GM19467 (cell line): Measurements from ENCODE around the gene CATSPER4.

Experiments used
- ATAC-seq: cut with Tn5 transposase; IDR thresholded peaks from one replicate; pipeline ENCODE4 v1.9.1; 2021; ENCODE audit warnings: mild to moderate bottlenecking, moderate library complexity; ENCODE audit not compliant: unreplicated experiment

The CATSPER4 gene

DNA sequence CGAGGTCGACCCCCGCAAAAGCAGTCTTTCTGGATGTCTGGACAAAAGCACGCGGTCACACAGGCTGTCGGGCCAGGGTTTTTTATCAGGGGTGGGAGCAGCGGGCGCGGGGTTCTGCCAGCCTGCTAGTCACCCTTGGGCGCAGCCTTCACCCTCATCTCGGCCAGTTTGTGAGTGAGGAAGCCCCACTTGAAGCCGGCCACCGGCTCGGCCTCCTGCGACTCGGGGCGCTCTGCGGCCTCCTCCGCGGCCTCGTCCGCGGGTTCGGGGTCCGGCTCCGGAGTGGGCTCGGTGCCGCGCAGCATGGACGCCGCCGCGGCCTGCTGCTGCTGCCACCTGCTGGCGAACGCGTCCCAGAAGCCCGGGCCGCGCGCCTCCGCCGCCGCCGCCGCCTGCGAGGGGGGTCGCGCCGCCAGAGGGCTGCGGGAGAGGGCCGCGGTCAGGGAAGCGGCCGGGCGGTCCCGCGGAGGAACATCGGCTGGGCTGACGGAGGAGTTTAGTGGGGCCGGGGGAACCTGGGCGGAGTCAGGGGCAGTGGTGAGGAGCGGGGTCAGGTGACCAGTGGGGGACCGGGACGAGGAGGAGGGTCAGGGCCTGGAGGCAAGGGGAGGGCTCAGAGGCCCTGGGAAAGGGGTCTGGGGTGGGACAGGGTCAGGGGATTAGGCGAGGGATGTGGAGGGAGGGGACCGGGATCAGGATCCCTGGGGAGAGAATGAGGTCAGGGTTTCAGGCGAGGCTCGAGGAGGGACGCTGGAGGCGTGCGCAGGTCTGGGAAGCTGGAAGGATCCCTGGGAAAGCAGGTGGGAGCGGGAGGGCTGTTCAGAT lies 26.2 kb upstream of the CATSPER4 start:
- no peak for ATAC-seq

DNA sequence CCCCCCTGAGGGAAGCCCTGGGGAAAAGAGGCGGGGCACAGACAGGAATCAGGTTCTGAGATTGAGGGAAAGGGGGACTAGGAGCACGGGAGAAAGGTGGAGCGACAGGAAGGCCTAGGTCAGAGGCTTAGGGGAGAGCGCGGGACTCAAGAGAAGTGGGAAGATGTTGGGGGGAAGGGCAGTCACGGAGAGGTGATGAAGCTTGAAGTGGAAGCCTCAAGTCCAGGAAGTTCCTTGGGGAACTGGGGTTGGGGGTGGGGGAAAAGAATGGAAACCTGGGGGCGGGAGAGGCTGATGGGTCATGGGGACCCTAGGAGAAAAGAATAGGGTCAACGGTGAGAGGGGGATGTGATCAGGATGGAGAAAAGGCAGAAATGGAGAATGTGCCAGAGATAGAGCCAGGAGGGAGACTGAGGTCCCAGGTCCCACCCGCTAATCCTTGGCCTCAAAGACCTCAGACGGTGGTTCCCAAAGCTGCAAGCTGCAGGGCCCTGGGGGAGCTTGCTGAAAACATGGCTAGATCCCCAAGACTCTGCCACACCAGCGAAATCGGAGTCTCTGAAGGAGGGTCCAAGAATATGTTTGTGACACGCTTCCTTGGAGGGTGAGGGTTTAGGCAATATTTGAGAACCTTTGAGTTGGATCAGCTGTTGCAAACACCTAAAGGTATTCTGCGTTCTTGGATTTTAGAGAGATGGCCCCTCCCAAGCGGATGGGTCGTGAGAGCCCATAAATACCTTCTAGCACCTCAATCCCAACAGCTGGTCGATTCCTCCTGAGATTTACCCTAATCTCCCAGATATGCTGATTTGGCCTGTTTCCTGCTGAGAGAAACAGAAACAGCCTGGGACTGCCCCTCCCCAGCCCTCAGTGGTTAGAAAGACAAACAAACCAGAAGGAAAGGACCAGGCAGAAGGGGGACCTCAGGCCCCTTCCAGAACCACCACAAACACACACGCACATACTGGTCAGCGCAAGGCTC lies 25.2 kb upstream of the CATSPER4 start:
- no peak for ATAC-seq

DNA sequence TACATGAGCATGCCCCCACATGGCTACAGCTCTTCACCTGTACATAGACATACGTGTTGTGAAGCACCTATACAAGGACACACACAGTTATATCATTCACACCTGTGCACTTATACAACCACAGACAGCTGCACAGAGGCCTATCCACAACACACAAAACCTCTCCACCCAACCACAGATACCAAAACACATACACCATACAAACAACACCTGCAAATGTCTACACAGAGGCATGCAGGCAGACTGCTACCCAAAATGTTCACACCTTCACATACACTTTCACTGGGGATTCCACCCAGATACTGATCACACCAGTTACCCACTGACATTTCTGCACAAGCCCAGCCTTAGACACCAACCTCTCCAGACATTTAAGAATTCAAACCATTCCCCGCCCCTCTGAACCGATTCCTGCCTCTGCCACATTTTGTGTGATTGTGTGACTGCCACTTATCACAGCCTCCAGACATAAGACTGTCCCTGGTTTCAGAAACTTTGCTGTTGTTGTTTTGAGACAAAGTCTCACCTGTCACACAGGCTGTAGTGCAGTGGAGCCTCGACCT lies 23.6 kb upstream of the CATSPER4 start:
- ATAC-seq = no peak

DNA sequence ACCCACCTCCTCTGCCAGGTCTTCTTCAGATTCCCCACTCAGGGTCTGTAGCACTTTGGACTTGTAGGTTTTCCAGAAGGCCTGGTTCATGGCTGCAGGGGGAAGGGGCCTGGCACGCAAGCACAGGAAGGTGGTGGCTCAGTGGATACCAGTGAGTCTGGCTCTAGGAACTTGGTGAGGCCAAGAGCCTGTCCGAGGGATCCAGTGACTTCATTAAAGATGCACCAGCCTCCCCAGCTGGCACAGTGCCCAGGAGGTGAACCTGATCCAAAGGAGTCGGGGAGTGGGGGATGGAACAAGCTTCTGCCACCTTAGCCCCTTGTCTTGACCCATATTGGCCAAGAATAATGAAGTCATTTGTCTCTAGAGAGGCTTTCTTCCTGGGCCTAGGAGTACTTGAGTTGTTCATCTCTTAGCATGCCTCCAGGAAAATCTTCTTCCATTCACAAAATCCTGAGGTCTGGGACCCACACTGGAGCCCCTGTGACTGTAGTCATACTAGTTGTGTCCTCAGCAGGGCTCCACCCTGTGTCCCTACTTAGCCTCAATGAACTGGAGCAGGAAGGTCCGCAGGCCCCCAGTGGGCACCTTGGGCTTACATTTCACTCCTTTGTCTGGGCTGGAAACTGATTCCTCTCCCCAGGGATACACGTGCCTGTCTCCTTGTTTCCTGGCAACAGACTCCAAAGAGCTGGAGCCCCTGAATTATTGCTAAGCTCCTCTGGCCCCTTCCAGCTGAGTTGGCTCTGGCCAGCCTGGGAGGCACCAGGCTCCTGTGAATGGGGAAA lies 21.8 kb upstream of the CATSPER4 start, which contains the start of gene C1orf232:
C1orf232 (minus strand) TSS at position 554 of the 788 bp plus-strand sequence; CDS start at position 90, 464 bp downstream.
- no peak for ATAC-seq

DNA sequence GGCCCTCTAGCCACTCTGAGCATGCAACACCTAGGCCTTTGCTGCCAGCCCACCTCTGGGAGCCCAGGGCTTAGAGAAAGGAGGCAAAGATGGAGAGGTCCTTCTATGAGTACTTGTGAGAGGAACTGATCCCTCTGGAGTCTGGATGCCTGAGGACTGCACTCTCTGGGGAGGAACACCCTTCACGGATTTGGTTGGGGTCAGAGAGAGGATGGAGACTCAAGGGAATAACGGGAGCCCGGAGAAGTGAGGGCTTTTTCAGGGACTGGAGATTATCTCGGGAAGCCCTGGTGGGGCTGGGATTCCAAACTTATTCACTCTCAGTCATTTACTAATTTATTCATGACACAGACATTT lies 21.2 kb upstream of the CATSPER4 start:
- no peak for ATAC-seq

DNA sequence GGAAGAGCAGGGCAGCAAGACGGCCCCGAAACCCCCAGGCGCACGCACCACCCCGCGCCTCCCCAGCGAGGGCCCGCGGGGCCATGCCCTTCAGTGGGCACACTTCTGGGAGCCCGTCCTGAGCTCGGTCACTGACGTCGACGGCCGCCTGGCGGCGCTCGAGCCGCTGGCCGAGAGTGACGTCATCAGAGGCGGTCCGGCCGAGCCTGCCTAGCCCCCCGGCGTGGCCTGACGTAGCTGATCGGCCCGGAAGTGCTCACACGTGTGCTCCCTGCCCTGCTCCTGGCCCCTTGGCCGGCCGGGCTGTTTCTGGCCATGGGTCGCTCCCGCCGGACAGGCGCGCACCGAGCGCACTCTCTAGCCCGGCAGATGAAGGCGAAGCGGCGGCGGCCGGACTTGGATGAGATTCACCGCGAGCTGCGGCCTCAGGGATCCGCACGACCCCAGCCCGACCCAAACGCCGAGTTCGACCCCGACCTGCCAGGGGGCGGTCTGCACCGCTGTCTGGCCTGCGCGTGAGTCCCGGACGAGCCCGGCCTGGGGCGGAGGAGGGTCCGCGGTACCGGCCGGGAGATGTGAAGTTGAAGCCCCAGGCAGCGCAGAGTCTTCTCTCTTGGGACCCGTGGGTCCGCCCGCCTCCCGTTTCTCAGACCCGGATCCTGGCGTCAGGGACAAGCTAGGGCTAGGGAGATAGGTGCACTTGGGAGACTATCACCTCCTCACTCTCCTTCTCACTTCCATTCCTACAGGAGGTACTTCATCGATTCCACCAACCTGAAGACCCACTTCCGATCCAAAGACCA lies 20.5 kb upstream of the CATSPER4 start, which contains the start of gene ZNF593:
ZNF593 (plus strand) TSS at position 240 of the 803 bp plus-strand sequence; CDS start at position 316, 76 bp downstream.
- ATAC-seq = peak; percentile 89

DNA sequence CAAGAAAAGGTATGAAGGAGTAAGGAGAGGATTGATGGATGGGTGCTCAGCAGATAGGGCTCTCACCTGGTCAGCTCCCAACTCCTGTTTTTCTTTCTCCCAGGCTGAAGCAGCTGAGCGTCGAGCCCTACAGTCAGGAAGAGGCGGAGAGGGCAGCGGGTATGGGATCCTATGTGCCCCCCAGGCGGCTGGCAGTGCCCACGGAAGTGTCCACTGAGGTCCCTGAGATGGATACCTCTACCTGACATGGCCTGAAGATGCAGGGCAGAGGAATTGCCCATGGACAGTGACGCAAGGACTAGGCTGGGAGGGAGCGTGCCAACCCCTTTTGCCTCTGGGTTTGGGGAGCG lies 20.0 kb upstream of the CATSPER4 start:
- no peak for ATAC-seq

DNA sequence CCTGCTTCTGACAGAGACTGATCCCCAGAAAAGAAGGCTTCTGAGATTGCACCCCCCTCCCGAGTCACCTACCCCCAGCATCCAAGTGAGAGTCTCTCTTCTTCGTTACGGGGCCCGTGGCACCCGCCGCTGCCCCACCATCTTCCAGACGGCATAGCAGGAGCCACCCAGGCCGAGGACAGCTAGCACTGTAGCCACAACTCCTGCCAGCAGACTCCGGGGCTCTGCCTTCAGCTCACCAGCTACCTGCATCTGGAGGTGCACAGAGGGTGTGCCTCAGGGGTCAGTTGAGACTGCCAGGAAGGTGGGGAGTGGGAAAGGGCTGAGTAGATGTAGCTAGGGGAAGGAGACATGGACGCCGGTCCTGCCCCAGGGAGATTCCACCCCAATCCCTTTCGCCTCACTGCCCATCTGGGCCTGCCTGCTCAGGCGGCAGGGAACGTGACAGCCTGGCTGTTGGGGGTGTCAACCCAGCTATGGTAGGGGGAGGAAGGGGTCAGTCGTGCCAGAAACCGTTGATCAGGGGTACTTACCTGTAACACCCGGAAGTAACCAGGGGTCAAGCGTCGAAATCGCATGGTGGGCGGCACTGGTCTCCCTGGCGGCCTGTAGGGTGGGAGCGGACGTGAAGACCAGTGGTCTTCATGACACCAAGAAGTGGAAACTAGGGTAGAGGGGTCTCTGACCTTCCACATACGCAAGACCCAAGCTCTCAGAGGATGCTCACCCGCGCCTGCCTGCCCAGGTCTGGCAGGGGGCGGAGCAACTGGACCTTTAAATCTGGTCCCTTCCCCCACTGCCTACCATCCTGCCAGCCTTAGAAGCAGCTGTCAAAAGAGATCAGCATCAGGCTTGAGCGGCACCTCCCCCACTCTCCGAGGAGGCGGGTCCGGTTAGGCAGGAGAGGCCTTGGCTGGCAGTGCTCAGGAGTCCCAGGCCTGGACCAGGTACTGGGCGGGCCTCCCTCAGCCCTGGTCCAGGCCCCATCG lies 19.0 kb upstream of the CATSPER4 start, which contains the start of gene ZNF593OS:
ZNF593OS (minus strand) TSS at position 749 of the 989 bp plus-strand sequence; CDS start at position 578, 171 bp downstream.
- no peak for ATAC-seq

DNA sequence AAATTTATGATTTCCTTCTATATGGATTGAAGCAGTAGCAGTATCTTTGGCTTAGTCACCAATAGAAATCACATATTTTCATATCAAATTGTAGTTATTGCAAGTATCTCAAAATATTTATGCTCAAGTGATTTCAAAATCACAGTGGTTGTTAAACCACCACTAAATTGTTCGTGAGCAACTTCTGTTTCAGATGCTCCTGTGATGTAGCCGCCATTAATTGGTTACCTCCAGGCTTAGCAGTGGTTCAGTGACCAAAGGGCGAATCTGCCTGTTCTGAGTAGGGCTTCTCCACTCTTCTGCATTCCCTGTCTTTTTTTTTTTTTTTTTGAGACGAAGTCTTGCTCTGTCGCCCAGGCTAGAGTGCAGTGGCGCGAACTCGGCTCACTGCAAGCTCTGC lies 15.1 kb upstream of the CATSPER4 start:
- ATAC-seq = no peak

DNA sequence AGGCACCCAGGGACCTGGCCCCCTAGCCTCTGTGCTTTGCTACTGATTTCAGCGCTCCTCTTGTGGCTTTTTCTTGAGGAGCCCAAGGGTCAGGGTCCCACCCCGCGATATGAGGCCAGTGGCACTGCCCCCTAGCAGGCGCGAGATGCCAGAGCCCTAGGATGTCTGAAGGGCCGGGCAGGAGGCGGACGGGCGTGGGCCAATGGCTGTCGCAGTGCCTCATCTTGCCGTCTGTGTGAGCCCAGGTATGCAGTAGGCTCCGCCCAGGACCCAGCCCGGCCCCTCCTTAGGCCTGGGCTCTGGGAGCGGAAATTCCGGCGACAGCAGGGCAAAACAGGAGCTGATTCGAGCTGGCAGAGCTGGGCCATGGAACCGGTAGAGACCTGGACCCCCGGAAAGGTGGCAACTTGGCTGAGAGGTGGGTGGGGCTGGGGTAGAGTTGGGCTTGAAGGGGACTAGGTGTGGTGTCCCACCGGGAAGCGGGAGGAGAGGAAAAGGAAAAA lies 13.2 kb upstream of the CATSPER4 start, which contains the start of gene CNKSR1:
CNKSR1 (plus strand) TSS at position 310 of the 503 bp plus-strand sequence; CDS start at position 367, 57 bp downstream.
- ATAC-seq = no peak

DNA sequence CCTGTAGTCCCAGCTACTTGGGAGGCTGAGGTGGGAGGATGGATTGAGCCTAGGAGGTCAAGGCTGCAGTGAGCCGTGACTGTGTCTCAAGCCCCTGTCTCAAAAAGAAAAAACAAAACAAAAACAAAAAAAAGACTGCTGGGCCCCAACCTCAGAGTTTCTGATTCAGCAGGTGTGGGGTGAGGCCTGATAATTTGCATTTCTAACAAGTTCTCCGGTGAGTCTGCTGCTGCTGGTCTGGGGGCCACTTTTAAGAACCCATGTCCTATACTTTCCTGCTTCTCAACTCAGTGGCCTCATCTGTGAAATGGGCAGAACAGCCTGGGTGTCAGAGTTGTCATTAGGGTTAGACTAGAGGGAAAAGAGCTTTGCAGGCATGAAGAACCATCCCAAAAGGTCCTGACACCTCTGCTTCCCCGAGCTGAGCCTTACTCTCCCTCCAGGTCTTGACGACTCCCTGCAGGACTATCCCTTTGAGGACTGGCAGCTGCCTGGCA lies 10.3 kb upstream of the CATSPER4 start:
- no peak for ATAC-seq

DNA sequence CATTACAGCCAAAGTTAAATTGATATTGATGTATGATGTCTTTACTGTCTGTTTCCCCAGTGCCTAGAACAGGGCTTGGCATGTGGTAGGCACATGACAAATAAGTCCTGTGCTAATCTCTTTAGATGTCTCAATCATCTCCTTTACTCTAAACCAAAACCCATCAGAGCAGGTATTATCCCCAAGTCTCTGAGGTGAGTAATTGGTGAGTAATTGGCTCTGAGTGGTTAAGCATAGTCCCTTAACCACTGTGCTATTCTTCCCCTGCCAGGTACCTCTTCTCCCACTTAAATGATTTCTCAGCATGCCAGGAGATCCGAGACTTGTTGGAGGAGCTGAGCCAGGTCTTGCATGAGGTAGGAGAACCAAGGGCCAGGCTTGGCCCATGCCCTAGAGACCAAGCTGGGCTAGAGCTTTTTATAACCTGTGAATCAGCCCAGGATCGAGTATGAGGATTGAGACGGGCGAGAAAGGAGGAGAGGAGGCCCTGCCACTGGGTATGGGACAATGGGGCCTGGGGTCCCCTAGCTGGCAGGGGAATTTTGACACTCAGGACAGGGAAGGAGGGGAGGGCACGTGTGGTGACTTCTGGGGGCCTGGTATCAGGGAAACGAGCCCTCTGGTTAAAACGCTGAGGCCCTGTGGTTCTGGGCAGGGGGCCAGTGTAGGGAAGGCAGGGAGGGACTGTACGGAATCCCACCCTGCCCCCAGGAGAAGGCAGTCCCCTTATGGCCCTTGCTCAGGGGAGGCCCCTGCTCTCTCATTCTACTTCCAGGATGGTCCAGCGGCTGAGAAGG lies 8.6 kb upstream of the CATSPER4 start:
- ATAC-seq = no peak

DNA sequence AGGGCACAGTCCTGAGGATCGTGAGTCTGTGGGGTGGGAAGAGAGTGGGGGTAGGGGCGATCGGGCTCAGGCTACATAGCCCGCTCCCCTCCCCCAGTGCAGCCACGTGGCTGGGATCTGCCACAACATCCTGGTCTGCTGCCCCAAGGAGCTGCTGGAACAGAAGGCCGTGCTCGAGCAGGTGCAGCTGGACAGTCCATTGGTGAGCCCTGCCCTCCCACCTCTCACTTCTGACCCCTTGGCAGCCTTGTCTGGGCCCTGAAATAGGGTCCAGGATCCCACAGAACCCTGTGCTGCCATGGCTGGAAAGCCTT lies 8.1 kb upstream of the CATSPER4 start:
- ATAC-seq = no peak

DNA sequence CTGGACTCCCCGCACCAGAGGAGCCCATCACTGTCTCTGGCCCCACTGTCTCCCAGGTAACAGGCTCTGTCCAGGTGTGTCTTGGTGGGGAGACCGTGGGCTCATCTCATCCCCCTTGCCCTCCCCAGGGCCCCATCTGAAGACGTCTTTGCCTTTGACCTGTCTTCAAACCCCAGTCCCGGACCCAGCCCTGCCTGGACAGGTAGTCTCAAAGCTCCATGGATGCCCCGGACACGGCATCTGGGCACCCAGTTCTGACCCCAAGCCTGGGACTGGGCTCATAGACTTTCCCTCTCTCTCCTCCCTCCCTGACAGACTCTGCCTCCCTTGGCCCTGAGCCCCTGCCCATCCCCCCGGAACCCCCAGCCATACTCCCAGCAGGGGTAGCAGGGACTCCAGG lies 6.3 kb upstream of the CATSPER4 start:
- no peak for ATAC-seq

DNA sequence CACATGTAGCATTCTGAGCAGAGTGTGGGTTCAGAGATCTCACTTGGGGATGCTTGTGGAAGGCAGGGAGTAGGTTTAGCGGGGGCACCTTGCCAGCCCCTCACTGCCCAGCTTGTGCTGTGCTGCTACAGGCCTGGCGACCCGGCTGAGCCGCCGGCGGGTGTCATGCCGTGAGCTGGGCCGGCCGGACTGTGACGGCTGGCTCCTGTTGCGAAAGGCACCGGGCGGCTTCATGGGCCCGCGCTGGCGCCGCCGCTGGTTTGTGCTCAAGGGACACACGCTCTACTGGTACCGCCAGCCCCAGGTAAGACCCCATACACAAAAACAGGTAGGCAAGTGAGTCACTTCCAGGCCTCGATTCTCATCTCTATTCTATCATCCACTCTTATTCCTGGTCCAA lies 5.5 kb upstream of the CATSPER4 start:
- no peak for ATAC-seq

DNA sequence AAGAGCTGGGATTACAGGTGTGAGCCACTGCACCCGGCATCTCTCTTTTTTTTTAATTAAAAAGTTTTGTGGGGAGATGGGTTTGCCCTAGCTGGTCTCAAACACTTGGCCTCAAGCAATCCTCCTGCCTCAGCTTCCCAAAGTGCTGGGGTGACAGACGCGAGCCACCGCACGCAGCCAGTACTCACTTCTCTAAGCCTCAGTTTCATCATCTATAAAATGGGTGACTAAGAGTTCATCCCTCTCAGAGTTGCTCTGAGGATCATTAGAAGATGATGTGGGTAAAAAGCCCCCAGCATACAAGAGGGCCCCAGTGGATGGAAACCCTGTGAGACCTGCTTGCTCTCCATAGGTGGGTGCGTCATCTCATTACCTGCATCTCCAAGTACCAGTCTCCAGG lies 2.5 kb upstream of the CATSPER4 start:
- ATAC-seq = no peak

DNA sequence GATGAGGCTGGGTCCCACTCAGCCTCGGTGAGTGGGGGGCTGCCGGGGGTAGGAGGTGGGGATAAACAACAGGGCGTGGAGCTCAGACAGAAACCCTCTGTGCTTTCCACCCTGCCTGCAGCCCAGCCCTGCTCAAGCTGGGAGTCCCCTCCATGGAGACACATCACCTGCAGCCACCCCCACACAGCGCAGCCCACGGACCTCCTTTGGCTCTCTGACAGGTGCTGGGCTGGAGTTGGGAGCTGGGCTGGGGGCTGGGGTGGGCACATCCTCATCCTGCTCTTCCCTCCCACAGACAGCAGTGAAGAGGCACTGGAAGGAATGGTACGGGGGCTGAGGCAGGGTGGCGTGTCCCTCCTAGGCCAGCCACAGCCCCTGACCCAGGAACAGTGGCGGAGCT lies 1.9 kb upstream of the CATSPER4 start:
- ATAC-seq = no peak
